H9 (cell line): ENCODE data around the gene CRPPA. TPM values are rescaled to one million over a fixed set of nuclear protein-coding genes. Genes with fewer than 3 reads are reported as not detected.

Experiments used
- DNase-seq: peaks from one replicate; pipeline ENCODE4 v3.0.0-alpha.2; 2017
- H2AFZ ChIP-seq: one replicate; pipeline ENCODE4 v1.6.1; 2013; ENCODE audit warnings: mild to moderate bottlenecking, low read length, control low read depth, moderate library complexity
- H2AK5ac ChIP-seq: 2 replicates; pipeline ENCODE4 v1.6.1; 2013; ENCODE audit warnings: low read length, control low read depth, mixed read lengths; ENCODE audit not compliant: insufficient read length
- H2BK120ac ChIP-seq: one replicate; pipeline ENCODE4 v1.6.1; 2013; ENCODE audit warnings: low read depth, mild to moderate bottlenecking, low read length, control low read depth, inconsistent platforms; ENCODE audit not compliant: poor library complexity, severe bottlenecking
- H2BK12ac ChIP-seq: 2 replicates; pipeline ENCODE4 v1.6.1; 2013; ENCODE audit warnings: low read length, control low read depth, mixed read lengths, low read depth; ENCODE audit not compliant: insufficient read length
- H2BK15ac ChIP-seq: 2 replicates; pipeline ENCODE4 v1.6.1; 2013; ENCODE audit warnings: low read depth, low read length, control low read depth
- H2BK20ac ChIP-seq: one replicate; pipeline ENCODE4 v1.6.1; 2013; ENCODE audit warnings: low read depth, mild to moderate bottlenecking, low read length, control low read depth, inconsistent platforms; ENCODE audit not compliant: poor library complexity, severe bottlenecking
- H2BK5ac ChIP-seq: 2 replicates; pipeline ENCODE4 v1.6.1; 2013; ENCODE audit warnings: low read length, control low read depth, mixed read lengths; ENCODE audit not compliant: insufficient read length
- H3K14ac ChIP-seq: 2 replicates; pipeline ENCODE4 v1.6.1; 2013; ENCODE audit warnings: low read length, control low read depth; ENCODE audit not compliant: insufficient read depth
- H3K18ac ChIP-seq: 2 replicates; pipeline ENCODE4 v1.6.1; 2013; ENCODE audit warnings: low read depth, mild to moderate bottlenecking, mixed read lengths, low read length, control low read depth; ENCODE audit not compliant: insufficient read length
- H3K23ac ChIP-seq: 2 replicates; pipeline ENCODE4 v1.6.1; 2013; ENCODE audit warnings: low read length, control low read depth, mixed read lengths, low read depth; ENCODE audit not compliant: insufficient read length
- H3K23me2 ChIP-seq: 2 replicates; pipeline ENCODE4 v1.6.1; 2013; ENCODE audit warnings: low read depth, mild to moderate bottlenecking, mixed read lengths, low read length, control low read depth; ENCODE audit not compliant: insufficient read length, poor library complexity, severe bottlenecking
- H3K27ac ChIP-seq: 2 replicates; pipeline ENCODE4 v1.5.1; 2013; ENCODE audit warnings: low read length, control low read depth, mixed read lengths, low read depth; ENCODE audit not compliant: insufficient read length
- H3K27me3 ChIP-seq: 2 replicates; pipeline ENCODE4 v1.6.1; 2013; ENCODE audit warnings: low read length, control low read depth, inconsistent platforms; ENCODE audit not compliant: insufficient read depth
- H3K4ac ChIP-seq: 2 replicates; pipeline ENCODE4 v1.6.1; 2013; ENCODE audit warnings: low read depth, mild to moderate bottlenecking, control low read depth, inconsistent platforms, low read length, moderate library complexity
- H3K4me1 ChIP-seq: 2 replicates; pipeline ENCODE4 v1.6.1; 2013; ENCODE audit warnings: low read length, control low read depth, inconsistent platforms; ENCODE audit not compliant: insufficient read depth
- H3K4me2 ChIP-seq: 2 replicates; pipeline ENCODE4 v1.6.1; 2013; ENCODE audit warnings: low read length, control low read depth, mixed read lengths; ENCODE audit not compliant: insufficient read length, insufficient read depth
- H3K56ac ChIP-seq: 2 replicates; pipeline ENCODE4 v1.6.1; 2013; ENCODE audit warnings: low read depth, mild to moderate bottlenecking, mixed read lengths, low read length, control low read depth; ENCODE audit not compliant: insufficient read length
- H3K79me1 ChIP-seq: 2 replicates; pipeline ENCODE4 v1.6.1; 2013; ENCODE audit warnings: low read depth, mild to moderate bottlenecking, moderate library complexity, low read length, control low read depth, inconsistent platforms; ENCODE audit not compliant: insufficient read depth, poor library complexity, severe bottlenecking
- H3K79me2 ChIP-seq: 2 replicates; pipeline ENCODE4 v1.6.1; 2013; ENCODE audit warnings: low read length, control low read depth, inconsistent platforms; ENCODE audit not compliant: insufficient read depth
- H3K9ac ChIP-seq: 2 replicates; pipeline ENCODE4 v1.6.1; 2013; ENCODE audit warnings: low read length, control low read depth, mixed read lengths; ENCODE audit not compliant: insufficient read length; ENCODE audit errors: extremely low read depth
- H3K9me3 ChIP-seq: one replicate; pipeline ENCODE4 v1.6.1; 2013; ENCODE audit warnings: low read depth, low read length, inconsistent platforms; ENCODE audit not compliant: control insufficient read depth
- H3T11ph ChIP-seq: one replicate; pipeline ENCODE4 v1.6.1; 2013; ENCODE audit warnings: mild to moderate bottlenecking, low read length, control low read depth, inconsistent platforms
- H4K20me1 ChIP-seq: one replicate; pipeline ENCODE4 v1.6.1; 2013; ENCODE audit not compliant: control insufficient read depth, insufficient read length, insufficient read depth
- H4K5ac ChIP-seq: 2 replicates; pipeline ENCODE4 v1.6.1; 2013; ENCODE audit warnings: low read depth, mild to moderate bottlenecking, mixed read lengths, low read length, control low read depth; ENCODE audit not compliant: insufficient read length
- H4K8ac ChIP-seq: replicated peaks from 2 replicates; pipeline ENCODE4 v1.6.1; 2013; ENCODE audit warnings: low read length, control low read depth, mixed read lengths, low read depth; ENCODE audit not compliant: insufficient read length
- H4K91ac ChIP-seq: 2 replicates; pipeline ENCODE4 v1.6.1; 2013; ENCODE audit warnings: low read depth, mild to moderate bottlenecking, moderate library complexity, mixed read lengths, low read length, control low read depth; ENCODE audit not compliant: insufficient read length
- H3K27ac Mint-ChIP-seq, 3 experiments: 2 replicates in 2 of 3; 3 replicates in 1 of 3; pipeline ENCODE4 v1.8.0; 2020 to 2021; ENCODE audit warnings: mixed read lengths in 3 of 3, mild to moderate bottlenecking in 1 of 3, moderate library complexity in 1 of 3
- H3K27me3 Mint-ChIP-seq: 2 replicates; pipeline ENCODE4 v1.8.0; 2021; ENCODE audit warnings: low read depth, mild to moderate bottlenecking, moderate library complexity, mixed read lengths
- H3K36me3 Mint-ChIP-seq, 3 experiments: 2 replicates in 2 of 3; 3 replicates in 1 of 3; pipeline ENCODE4 v1.8.0; 2020 to 2021; ENCODE audit warnings: low read depth in 3 of 3, mixed read lengths in 3 of 3; ENCODE audit not compliant: insufficient read depth in 1 of 3
- H3K4me1 Mint-ChIP-seq, 2 experiments: 2 replicates each; pipeline ENCODE4 v1.8.0; 2020; ENCODE audit warnings: mixed read lengths in 2 of 2
- H3K4me3 Mint-ChIP-seq, 2 experiments: 2 replicates in 1 of 2; 3 replicates in 1 of 2; pipeline ENCODE4 v1.8.0; 2020 to 2021; ENCODE audit warnings: mild to moderate bottlenecking in 2 of 2, mixed read lengths in 2 of 2, moderate library complexity in 1 of 2
- H3K9me3 Mint-ChIP-seq, 2 experiments: 2 replicates in 1 of 2; 3 replicates in 1 of 2; pipeline ENCODE4 v1.8.0; 2020; ENCODE audit warnings: mild to moderate bottlenecking in 2 of 2, mixed read lengths in 2 of 2, moderate library complexity in 1 of 2
- CTCF ChIP-seq: fragments of 200-600 bp; sonication (generic); conservative IDR thresholded peaks from 3 replicates; pipeline ENCODE4 v1.8.0; 2021; ENCODE audit warnings: antibody characterized with exemption, mild to moderate bottlenecking
- total RNA-seq: library from RNA; stranded (reverse); gene quantifications from 2 replicates; pipeline ENCODE4 v1.2.1, GENCODE V29; 2021

CRPPA gene
- total RNA-seq, 1 experiment from 2014 or later: 1.9 TPM

DNA sequence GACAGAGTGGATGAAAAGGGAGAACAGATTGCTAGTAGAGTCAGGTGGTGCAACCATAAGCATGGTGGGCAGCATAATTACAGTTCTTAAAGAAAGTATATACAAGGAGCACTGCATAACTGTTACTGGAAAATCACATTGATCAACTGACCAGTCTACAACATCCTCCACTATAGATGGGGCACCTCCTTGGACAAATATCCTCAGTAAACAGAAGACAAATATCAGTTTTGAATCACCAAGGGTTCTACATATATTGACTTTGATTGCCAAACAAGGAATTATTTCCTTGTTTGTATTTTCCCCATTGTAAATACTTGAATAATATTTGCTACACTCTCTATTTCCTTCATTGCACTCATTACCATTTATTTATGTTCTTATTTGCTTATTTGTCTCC, 17.6 kb upstream of the CRPPA start:
- Histone ChIP-seq H4K5ac (no peak overlapping the region), H4K8ac (no peak overlapping the region), H3K23ac (no peak overlapping the region), H3K56ac (no peak overlapping the region), H3K9ac (no peak overlapping the region), H3K79me2 (no peaks in the 10 kb centered on the region), H3K23me2 (no peaks in the 10 kb centered on the region), H3K79me1 (no peaks in the 10 kb centered on the region), H2BK120ac (no peak overlapping the region), H3K9me3 (no peaks in the 10 kb centered on the region), H4K20me1 (no peaks in the 10 kb centered on the region), H2AK5ac (no peak overlapping the region), H3K27ac (no peak overlapping the region), H3K4me2 (no peak overlapping the region), H3K14ac (no peak overlapping the region), H2BK20ac (no peak overlapping the region), H4K91ac (no peak overlapping the region), H3K4me1 (no peaks in the 10 kb centered on the region), H2BK15ac (no peak overlapping the region), H3K4ac (no peak overlapping the region), H3T11ph (no peak overlapping the region), H2AFZ (no peak overlapping the region), H2BK5ac (no peak overlapping the region), H3K27me3 (no peaks in the 10 kb centered on the region), H3K18ac (no peak overlapping the region), H2BK12ac (no peak overlapping the region)
- no peaks in the 10 kb centered on the region for H3K36me3 Mint-ChIP-seq
- no peaks in the 10 kb centered on the region for H3K4me1 Mint-ChIP-seq
- H3K9me3 Mint-ChIP-seq: no peaks in the 10 kb centered on the region
- no peak for DNase-seq
- H3K27me3 Mint-ChIP-seq: no peaks in the 10 kb centered on the region
- no peak overlapping the region for H3K27ac Mint-ChIP-seq
- no peak for TF ChIP-seq CTCF
- no peak overlapping the region for H3K4me3 Mint-ChIP-seq
